NCI-H1105 (cell line): ENCODE results near the gene STRN4.
"Not testable (repeated sequence)": the region's sequence is repeated elsewhere in the genome, so short reads cannot be mapped to it uniquely, and the experiment has no call there.

Source experiments
- DNase-seq: peaks from one replicate; lab custom pipeline; 2025; lab: John Stamatoyannopoulos, UW

Gene STRN4, protein sequence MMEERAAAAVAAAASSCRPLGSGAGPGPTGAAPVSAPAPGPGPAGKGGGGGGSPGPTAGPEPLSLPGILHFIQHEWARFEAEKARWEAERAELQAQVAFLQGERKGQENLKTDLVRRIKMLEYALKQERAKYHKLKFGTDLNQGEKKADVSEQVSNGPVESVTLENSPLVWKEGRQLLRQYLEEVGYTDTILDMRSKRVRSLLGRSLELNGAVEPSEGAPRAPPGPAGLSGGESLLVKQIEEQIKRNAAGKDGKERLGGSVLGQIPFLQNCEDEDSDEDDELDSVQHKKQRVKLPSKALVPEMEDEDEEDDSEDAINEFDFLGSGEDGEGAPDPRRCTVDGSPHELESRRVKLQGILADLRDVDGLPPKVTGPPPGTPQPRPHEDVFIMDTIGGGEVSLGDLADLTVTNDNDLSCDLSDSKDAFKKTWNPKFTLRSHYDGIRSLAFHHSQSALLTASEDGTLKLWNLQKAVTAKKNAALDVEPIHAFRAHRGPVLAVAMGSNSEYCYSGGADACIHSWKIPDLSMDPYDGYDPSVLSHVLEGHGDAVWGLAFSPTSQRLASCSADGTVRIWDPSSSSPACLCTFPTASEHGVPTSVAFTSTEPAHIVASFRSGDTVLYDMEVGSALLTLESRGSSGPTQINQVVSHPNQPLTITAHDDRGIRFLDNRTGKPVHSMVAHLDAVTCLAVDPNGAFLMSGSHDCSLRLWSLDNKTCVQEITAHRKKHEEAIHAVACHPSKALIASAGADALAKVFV

DNA sequence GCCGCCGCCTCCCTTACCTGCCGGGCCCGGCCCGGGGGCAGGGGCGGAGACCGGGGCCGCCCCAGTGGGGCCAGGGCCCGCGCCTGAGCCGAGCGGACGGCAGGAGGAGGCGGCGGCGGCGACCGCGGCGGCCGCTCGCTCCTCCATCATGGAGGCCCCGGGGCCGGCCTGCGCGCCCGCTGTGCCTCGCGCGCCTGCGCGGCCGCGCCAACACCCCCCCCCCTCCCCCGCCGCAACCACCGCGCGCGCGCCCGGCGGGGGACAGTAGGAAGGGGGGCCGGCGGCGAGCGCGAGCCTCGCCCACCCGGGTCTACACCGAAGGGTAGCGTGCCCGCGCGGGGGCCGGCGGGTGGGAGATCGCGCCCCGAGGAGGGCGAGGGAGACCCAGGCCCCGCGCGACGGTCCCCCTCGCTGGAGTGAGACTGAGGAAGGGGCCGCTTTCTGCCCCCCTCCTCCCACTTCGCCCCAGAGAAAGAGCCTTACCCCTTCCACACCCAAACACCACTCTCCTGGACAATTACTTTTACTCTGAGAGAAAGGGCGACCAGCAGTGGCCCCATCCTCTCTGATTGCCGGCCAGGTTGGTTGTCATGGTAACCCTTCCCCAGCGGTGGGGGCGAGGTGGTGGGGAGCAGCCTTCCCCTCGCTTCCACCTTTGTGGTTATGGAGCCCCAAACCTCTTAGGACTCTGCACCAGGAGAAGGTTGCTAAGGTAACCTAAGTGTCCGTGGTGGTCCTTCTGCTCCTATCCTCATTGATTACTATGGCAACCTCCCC, at the start of gene STRN4:
Gene STRN4 (minus strand): TSS at position 170 of the 777 bp plus-strand sequence. CDS start 20 bp downstream, at position 150.
- peak; percentile 71 for DNase-seq

DNA sequence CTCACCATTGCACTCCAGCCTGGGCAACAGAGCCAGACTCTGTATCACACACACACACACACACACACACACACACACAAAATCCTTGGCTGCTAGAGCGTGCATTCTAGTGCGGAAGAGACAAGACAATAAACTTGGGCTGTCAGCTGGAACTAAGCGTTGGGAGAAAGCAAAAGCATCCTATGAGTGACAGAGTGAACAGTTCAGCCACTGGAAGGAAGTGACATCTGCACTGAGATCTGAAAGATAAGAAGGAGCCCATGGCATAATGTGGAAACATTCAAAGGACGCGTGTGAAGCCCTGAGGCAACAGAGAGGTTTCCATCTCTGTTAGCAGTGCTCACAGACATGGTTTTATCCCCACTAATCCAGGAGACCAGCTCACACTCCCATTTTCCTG, 45.7 kb upstream of the STRN4 start:
- DNase-seq: no peak

DNA sequence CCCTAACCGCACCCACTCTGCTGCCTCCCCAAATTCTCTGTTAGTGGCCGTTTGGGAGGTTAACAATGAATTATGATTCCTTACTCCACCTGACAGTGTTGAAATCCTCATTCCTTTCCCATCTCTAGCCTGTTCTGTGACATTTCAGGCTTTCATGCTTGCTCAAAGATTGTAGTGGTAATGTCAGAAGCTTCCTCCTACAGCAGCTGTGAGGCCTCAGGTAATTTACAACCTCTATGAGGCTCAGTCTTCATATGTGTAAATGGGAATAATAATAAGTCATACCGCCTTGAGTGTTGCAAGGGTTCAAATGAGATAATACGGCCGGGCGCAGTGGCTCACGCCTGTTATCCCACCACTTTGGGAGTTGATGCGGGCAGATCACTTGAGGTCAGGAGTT, 43.1 kb upstream of the STRN4 start:
- DNase-seq: no peak

- no peak for DNase-seq
Measured at GRCh38 chr19:46788968-46789338, 42.7 kb upstream of the STRN4 start.

DNA sequence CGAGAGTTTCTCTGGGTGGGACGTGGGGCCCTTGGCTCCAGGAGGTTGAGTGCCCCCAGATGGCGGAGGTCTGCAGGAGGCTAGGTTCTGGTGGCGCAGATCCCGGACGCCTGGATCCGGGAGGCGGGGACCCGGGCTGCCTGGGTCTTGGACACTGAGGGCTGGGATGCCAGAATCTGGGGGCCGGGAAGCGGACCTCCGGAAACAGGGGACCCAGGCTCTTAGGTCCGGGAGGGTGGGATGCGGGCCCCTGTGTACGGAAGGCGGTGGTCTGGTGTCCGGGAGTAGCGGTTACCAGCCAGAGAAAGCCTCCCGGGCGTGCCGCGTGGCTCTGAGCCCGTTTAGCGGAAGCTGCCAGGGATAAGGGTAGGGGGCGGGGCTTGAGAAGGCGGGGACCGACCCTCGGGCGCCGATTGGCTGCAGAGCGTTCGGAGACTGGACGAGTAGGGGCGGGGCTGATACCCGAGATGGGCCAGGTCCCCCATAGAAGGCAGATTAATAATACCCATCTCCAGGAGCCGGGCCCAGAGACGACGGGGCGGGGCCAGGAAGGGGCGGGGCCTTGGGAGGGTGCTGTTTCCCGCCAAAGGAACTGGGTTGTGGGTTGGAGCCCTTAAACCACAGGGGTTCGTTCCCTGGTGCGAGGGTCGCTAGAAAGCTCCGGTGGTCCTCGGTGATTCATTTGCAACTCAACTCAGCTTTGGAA, 42.2 kb upstream of the STRN4 start, which contains the start of gene SLC1A5:
Gene SLC1A5 (minus strand): TSS at position 333 of the 706 bp plus-strand sequence. CDS start 629 bp downstream, outside the sequence.
- DNase-seq: peak; percentile 91

DNA sequence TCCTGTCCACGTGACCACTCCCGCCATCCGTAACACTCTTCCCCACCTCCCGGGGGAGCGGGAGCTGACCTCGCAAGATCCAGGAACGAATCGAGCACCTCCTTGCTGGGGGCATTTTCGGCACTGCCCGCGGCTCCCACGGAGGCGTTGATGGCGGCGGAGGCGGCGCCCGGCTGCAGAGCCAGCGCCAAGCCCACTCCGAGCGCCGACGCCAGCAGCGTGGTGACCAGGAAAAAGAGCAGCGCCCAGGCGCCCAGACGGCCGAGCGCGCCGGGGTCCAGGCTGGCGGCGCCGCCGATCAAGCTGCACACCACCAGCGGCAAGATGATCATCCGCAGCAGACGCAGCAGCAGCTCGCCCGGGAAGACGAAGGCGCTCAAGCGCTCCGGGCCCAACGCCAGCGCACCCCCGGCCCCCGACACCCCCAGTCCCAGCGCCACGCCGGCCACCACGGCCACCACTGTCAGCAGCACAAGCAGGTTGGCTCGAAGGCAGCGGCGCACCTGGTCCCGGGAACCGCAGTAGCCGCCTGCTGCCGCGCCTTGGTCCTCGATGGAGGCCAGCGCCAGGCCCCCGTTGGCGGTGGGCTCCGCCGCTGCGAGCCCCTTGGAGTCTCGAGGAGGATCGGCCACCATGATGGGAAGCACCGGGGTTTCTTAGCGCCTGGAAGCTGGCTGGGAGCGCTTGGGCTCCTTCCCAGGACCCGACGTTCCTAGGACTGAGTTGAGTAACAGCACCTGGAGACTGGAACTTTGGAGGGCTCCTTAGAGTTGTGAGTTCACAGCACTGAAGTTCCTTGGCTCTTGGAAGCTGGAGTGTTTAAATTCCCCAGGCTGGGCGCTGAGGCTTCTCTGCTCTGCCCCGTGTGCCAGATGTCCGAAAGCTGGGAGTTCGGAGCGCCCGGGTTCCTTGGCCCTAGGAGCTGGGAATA, 41.3 kb upstream of the STRN4 start:
- DNase-seq: peak; percentile 51

- no peak for DNase-seq
Measured at GRCh38 chr19:46787040-46787330, 40.7 kb upstream of the STRN4 start.

- no peak for DNase-seq
Measured at GRCh38 chr19:46786236-46787039, 40.2 kb upstream of the STRN4 start.

GRCh38 chr19:46785980-46786235, 39.7 kb upstream of the STRN4 start:
- DNase-seq: no peak

DNA sequence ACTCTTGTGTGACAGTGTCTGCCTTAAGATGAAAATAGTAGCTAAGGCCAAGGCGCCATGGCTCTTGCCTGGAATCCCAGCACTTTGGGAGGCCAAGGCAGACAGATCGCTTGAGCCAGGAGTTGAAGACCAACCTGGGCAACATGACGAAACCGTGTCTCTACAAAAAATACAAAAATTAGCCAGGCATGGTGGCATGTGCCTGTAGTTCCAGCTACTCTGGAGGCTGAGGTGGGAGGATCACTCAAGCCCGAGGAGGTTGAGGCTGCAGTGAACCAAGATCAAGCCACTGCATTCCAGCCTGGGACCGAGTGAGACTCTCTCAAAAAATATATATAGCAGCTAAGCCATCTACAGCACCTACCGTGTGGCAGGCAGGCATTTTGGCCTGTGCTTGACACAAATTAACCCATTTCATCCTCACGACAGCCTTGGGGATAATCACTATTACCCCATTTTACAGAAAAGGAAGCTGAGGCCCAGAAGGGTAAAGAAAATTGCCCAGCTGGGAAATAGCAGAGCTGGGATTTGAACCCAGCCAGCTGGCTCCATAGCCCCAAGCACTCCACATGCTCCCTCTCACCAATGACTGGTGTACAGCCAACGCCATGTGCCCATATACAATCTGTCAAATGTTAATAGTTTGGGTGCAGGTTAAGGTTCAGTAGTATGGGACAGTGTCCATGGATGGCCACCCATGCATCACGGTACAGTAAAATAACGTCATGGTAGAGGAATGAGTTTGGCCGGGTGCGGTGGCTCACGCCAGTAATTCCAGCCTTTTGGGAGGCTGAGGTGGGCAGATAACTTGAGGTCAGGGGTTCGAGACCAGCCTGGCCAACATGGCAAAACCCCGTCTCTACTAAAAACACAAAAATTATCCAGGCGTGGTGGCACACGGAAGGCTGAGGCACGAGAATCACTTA, 39.1 kb upstream of the STRN4 start:
- DNase-seq: no peak

GRCh38 chr19:46784262-46785053, 38.2 kb upstream of the STRN4 start:
- no peak for DNase-seq

DNA sequence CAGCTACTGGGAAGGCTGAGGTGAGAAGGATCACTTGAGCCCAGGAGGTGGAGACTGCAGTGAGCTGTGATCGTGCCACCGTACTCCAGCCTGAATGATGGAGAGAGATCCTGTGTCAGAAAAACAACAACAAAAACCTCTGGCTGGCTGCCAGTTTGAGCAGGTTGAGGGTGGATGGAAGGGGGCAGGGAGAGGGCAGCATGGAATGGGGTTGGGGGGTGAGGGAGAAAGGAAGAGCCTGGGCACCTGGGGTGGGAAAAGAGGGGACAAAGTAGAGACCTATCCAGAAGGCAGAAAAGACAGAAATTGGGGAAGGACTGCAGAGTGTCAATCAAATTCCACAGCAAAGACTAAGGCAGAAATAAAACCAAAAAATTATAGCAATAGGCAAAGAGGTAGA, 37.4 kb upstream of the STRN4 start:
- peak; percentile 79 for DNase-seq

DNA sequence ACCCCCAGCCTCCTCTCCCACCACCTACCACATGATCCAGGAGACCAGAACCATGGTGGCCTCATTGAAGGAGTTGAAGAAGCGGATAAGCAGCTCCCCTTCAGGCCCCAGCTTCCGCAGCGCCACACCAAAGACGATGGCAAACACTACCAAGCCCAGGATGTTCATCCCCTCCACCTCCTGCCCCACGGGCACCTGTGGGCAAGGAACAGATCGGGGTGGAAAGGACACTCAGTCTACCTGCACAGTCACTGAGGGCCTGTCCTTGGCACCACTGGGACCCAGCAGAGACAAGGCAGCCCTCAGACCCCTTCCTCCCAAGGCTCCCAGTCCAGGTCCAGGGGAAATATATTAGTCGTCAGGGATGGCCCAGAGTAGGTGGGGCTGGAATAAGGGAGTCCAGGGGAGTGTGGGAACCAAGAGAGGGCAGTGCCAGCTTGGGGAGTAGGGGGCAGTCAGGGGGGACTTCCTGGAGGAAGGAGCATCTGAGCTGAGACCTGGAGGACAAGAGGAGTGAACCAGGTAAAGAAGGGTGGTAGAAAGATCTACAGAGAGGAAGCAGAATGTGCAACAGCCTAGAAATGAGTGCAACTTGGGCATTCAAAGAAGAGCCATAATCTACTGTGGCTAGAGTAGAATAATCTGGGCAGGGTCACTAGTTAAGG, 36.2 kb upstream of the STRN4 start:
- DNase-seq: no peak

GRCh38 chr19:46777956-46778645, 31.9 kb upstream of the STRN4 start:
- DNase-seq: not testable (repeated sequence)

GRCh38 chr19:46776927-46777911, 31.0 kb upstream of the STRN4 start:
- no peak for DNase-seq
